ES-I3 (cell line): Measurements from ENCODE around the gene TSC2.

Experiments
- H3K36me3 ChIP-seq: 2 replicates; pipeline ENCODE4 v1.6.1; 2013; ENCODE audit warnings: mild to moderate bottlenecking, low read length, control low read depth, moderate library complexity; ENCODE audit not compliant: insufficient read depth
- H3K4me1 ChIP-seq: 2 replicates; pipeline ENCODE4 v1.6.1; 2013; ENCODE audit warnings: mild to moderate bottlenecking, control low read depth, low read length; ENCODE audit not compliant: insufficient read depth
- H3K9ac ChIP-seq: 2 replicates; pipeline ENCODE4 v1.6.1; 2013; ENCODE audit warnings: low read depth, mild to moderate bottlenecking, low read length, moderate library complexity
- H3K9me3 ChIP-seq: 2 replicates; pipeline ENCODE4 v1.6.1; 2013; ENCODE audit warnings: mild to moderate bottlenecking, low read length, moderate library complexity; ENCODE audit not compliant: control insufficient read depth, insufficient read depth

TSC2 gene

DNA sequence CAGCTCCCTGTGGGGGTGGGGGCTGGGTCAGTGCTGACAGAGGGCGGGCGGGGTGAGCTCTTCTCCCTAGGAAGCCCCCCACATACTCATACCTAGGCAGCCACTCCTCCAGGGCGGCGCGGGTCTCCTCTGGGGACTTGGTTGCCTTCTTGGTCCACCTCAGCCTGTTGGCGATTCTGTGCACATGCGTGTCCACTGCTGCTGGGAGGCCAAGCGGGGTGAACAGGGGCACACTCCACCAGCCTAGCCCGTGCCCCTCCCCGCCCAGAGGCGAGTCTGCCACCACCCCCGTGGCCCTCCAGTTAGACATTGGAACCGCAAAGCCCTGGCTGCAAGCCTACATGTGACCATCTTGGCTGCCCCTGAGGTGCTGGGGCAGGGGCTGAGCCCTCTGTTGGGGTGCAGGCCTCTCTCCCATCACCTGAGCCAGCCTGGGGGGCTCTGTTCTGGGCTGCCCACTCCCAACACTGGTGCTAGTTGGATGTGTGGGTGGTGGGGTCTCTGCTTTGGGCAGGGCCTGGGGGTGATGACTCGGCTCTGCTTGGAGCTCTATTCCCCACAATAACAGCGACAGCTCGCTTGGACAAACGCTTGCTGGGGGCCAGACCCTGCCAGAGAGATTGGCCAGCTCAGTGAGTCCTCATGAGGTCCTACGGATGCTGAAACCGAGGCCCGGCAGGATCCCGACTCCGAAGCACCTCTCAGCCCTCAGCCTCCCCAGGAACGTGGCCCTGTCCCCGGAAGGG, 7.6 kb upstream of the TSC2 start:
- H3K9ac ChIP-seq = no peak overlapping the region

DNA sequence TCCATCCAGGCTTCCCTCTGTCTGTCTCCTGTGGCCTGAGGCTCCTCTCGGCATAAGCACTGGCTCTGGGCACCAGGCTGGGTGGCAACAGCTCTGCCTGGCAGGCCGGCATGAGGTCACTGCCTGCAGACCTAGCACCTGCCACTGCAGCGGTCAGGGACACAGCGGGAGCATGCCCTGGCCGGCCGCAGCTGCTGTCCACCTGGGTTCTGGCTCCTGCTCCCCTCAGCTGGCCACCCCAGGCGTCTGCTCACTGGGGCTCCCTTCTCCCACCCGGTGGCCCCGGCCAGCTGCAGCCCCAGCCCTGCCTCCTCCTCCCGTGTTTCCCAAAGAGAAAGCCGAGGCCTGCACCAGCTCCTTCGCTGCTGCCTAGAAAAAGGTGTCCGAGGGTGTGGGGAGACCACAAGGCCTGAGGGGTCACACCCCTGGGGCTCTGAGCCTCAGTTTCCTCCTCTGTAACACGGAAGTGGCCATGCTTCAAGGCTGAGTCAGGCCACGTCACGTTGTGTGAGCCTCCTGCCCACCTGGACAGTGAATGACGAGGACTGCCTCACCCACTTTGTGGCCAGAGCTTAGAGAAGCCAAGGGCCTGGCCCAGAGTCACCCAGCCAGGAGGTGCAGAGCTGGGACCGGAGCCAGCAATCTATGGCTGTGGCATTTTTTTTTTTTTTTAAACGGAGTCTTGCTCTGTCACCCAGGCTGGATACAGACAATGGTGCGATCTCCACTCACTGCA, 6.8 kb upstream of the TSC2 start:
- H3K36me3 ChIP-seq = no peaks in the 10 kb centered on the region
- no peaks in the 10 kb centered on the region for H3K9me3 ChIP-seq
- H3K4me1 ChIP-seq = no peaks in the 10 kb centered on the region; the same call in 1 of the 2 replicates
- H3K9ac ChIP-seq = no peak overlapping the region

More for the DNA sequence above, 7.6 kb upstream of the TSC2 start:
- H3K9me3 ChIP-seq = no peaks in the 10 kb centered on the region
- no peaks in the 10 kb centered on the region; the same call in 1 of the 2 replicates for H3K4me1 ChIP-seq
- H3K36me3 ChIP-seq = no peaks in the 10 kb centered on the region

DNA sequence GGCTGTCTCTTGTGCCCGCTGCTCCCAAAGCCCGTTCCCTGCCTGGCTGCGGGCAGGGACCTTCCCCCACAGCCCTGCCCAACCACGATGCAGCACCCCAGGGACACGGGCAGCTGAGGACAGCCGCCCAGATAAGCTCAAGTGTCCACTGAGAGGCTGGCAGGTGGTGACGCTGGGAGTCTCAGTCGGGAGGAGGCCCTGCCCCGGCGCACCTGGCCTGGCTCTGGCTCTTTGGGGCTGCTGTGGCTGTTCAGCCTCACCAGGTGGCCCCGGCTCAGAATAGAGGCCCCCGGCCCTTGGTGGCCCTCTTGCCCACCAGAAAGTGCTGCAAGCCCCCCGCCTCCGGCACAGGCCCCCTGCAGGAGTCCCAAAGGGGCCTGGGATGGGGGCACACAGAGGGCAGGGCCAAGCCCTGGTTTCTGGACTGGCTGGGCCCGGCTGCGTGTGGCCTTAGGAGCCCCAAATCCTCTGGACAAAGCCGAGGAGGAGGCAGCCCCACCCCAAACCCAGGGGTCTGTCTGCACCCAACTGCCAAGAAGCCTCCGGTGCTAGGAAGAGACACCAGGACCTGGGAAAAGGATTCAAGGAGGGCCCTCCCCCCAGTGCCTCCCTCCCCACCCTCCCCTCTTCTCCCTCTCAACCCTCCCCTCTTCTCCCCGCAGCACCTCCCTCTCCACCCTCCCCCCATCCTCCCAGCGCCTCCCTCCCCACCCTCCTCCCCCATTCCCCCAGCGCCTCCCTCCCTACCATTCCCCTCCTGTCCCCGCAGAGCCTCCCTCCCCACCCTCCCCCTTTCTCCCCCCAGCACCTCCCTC, 5.4 kb upstream of the TSC2 start:
- Histone ChIP-seq H3K9me3 (no peaks in the 10 kb centered on the region), H3K36me3 (no peaks in the 10 kb centered on the region), H3K9ac (no peak overlapping the region), H3K4me1 (no peaks in the 10 kb centered on the region; the same call in 1 of the 2 replicates)

DNA sequence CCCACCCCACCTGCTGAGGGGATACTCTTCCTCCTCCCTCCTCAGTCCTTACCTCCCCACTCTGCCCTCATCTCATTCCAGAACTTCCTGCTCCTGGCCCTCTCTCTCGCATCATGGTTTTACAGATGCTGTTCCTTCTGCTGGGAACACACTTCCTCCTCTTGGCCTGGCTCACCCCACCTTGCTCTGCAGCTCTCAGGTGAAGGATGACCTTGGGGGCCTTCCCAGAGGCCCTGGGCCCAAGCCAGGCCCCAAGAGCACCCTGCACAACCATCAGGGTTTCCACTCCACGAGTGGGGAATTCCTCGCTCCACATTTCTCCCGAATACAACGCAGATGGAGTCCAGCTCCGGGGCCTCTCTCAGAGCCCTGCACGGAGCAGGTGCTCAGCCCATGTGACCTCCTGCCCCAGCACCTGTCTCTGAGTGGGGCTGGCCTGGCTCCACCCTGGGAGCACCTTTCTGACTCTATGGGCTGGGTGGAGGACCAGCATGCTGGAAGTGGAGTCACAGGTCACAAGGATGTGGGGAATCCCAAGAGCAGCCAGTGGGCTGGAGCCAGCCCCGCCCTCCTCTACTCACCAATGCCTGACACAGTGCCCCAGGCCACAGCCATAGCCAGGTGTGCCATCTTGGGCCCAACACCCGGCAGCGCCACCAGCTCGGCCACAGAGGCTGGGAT, 4.7 kb upstream of the TSC2 start:
- no peaks in the 10 kb centered on the region for H3K36me3 ChIP-seq
- no peaks in the 10 kb centered on the region for H3K9me3 ChIP-seq
- H3K4me1 ChIP-seq = no peaks in the 10 kb centered on the region; the same call in 1 of the 2 replicates
- H3K9ac ChIP-seq = no peak overlapping the region

DNA sequence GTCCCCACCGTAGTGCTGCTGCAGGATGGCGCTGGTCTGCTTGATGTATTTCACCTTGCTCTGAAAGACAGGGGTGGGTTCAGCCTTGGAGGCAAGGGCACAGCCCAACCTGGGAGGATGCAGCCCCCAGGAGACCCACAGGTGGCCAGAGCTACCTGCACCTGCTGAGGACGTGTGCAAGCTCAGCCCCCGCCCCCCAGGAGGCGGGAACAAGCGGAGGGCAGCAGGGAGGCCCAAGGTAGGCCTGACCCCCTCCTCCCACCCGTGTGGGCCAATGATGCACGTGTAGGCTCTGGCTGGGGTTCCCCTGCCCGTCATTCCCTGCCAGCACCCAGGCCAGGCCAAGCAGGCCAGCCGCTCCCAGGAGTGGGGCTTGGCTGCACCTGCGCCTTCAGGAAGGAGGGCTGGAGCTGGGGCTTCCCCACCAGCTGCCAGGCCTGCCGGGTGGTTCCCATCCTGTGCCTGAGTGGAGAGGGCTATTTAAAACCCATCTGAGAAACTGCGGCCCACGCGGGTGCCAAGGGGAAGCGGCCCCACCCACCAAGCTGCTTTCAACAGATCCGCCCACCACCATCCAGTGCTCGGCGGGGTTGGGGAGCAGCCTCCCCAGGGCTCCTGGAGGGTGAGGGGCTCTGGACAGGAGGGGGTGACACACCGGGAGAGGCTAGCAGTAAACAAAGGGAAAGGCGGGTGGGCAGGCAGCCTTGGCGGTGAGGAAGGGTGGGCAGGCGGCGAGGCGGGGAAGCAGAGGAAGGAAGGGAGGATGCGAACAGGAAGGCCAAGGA, 3.9 kb upstream of the TSC2 start:
- Histone ChIP-seq H3K4me1 (peaks cover 5% of the 10 kb centered on the region), H3K9ac (no peak overlapping the region), H3K9me3 (no peaks in the 10 kb centered on the region), H3K36me3 (no peaks in the 10 kb centered on the region)

DNA sequence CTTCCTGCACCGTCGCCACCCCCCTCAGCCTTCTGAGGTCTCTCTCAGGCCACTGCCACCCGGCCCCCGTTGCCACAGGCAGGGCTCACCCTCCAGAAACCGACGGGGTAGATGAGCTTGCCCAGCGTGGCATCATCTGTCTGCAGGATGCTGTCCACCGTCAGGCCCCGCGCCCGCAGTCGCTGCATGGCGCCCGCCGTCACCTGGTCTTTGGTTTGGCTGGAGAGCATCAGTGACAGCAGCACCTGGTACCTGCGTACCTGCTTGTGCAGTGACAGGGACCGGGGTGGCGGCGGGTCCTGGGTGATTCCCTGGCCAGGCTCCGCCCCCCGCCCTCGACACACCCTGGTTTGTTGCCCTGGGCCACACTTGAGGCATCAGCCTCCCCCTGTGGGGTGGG, 3.2 kb upstream of the TSC2 start:
- Histone ChIP-seq H3K9ac (no peak overlapping the region), H3K9me3 (no peaks in the 10 kb centered on the region), H3K4me1 (peaks cover 6% of the 10 kb centered on the region), H3K36me3 (no peaks in the 10 kb centered on the region)

DNA sequence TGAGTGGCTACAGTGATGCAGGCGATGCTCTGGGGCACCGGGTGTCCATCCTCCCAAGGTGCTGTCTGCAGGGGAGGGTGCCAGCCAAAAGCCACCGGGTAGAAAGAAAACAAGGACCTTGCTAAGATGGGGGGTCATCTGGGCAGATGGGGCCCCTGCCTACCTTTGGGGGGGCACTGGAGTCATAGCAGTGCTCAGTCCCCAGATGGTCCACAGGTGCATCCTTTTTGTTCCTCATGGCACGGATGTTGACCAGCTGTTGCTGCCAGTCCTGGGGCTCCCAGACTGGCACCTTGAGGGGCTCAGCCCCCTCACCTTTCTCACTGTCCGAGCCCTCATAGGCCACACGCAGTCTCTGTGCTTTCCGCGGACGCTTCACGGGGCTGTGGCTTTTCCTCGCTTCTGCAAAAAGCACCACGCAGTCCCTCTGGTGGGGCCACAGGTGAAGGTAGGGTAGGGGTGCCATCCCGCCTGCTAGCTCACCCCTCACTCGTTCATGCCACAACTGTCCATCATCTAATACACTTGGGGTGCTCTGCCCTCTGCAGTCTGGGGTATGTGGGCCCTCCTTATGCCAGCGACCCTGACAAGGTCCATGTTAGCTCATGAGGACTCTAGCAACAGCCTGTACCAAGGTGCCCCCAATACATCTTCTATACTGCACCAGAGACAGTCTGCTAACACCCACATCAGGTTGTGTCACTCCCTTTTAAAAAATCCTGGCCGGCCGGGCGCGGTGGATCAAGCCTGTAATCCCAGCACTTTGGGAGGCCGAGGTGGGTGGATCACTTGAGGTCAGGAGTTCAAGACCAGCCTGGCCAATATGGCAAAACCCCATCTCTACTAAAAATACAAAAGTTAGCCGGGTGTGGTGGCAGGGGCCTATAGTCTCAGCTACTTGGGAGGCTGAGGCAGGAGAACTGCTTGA, 1.6 kb upstream of the TSC2 start:
- Histone ChIP-seq H3K9ac (no peak overlapping the region), H3K9me3 (no peaks in the 10 kb centered on the region), H3K4me1 (peaks cover 6% of the 10 kb centered on the region)

DNA sequence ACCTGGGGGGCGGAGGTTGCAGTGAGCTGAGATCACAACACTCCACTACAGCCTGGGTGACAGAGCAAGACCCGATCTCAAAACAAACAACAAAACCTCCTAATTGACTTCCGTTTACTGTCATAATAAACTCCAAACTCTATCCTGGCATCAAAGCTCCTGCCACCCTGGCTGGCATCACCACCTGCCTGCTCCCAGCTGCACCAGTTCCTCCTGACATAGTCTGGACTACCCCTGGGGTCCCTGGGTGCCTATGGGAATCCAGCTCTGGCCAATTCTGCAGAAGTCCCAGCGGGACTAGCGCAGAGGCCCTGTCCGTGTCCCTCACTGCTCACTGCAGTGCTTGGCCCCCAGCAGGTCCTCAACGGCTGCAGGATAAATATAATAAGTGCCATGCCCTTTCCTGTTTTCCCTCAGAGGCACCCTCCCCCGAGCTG, 874 bp upstream of the TSC2 start:
- peak overlapping the region; percentile 75 for H3K9ac ChIP-seq
- H3K9me3 ChIP-seq = no peaks in the 10 kb centered on the region
- peaks cover 6% of the 10 kb centered on the region for H3K4me1 ChIP-seq
- H3K36me3 ChIP-seq = no peaks in the 10 kb centered on the region

More for the DNA sequence above, 1.6 kb upstream of the TSC2 start:
- no peaks in the 10 kb centered on the region for H3K36me3 ChIP-seq

DNA sequence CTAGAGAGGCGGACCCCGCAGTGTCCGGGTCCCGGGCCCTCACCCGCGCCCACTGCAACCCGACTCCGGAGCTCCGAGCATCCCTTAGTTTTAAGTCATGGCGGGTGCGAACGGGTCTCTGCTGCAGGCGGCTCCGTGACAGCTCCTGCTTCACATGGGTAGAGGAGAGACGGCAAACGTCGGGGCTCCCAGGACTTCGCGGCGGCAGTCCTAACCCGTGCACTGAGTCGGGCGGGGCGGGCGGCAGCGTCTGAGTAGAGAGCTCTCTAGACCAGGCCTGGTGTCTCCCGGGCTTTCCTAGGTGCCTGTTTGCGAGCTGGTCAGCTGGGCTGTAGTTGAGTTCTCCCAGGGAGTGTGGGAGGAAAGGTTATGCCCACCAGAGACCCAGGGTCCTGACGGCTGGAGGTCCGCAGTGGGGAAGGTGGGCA, 345 bp downstream of the TSC2 start:
- Histone ChIP-seq H3K9ac (peak overlapping the region; percentile 75), H3K36me3 (no peaks in the 10 kb centered on the region), H3K9me3 (no peaks in the 10 kb centered on the region), H3K4me1 (peaks cover 6% of the 10 kb centered on the region)

DNA sequence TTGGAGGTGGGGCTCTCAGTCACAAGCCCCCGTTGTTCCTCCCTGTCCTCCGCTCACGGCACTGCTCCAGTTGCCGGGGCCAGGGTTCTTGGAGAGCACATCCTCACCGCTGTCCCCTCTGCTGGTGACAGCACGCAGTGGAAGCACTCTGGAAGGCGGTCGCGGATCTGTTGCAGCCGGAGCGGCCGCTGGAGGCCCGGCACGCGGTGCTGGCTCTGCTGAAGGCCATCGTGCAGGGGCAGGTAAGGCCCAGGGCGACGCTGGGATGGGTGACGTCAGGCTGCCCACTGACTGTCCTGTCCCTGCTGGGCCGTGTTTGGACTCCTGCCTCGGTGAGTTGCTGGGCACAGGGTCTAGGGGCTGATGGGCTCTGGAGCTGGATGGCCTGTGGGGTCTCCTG, 5.4 kb downstream of the TSC2 start:
- Histone ChIP-seq H3K4me1 (peaks cover 6% of the 10 kb centered on the region), H3K9me3 (no peaks in the 10 kb centered on the region), H3K36me3 (no peaks in the 10 kb centered on the region), H3K9ac (no peak overlapping the region)

DNA sequence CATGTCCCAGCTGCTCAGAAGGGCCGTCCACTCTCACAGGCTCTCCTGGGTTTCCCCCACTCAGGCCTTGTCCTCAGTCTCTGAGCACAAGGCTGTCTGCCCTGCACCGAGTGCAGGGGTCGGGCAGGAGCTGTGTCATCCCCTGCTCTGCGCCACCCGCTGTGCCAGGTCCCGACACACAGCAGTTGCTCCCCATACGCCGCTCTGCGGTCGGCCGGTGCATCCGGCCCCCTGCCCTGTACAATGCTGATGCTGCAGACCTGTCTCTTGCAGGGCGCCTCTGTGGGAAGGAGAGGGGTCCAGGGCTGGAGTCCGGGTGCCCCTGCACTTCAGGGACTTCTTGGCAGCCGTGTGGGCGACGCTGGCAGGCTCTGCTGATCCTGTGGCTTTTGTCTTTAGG, 6.1 kb downstream of the TSC2 start:
- no peaks in the 10 kb centered on the region for H3K9me3 ChIP-seq
- no peaks in the 10 kb centered on the region; the same call in 1 of the 2 replicates for H3K36me3 ChIP-seq
- no peak overlapping the region for H3K9ac ChIP-seq
- H3K4me1 ChIP-seq = peaks cover under 1% of the 10 kb centered on the region; the same call in 1 of the 2 replicates

DNA sequence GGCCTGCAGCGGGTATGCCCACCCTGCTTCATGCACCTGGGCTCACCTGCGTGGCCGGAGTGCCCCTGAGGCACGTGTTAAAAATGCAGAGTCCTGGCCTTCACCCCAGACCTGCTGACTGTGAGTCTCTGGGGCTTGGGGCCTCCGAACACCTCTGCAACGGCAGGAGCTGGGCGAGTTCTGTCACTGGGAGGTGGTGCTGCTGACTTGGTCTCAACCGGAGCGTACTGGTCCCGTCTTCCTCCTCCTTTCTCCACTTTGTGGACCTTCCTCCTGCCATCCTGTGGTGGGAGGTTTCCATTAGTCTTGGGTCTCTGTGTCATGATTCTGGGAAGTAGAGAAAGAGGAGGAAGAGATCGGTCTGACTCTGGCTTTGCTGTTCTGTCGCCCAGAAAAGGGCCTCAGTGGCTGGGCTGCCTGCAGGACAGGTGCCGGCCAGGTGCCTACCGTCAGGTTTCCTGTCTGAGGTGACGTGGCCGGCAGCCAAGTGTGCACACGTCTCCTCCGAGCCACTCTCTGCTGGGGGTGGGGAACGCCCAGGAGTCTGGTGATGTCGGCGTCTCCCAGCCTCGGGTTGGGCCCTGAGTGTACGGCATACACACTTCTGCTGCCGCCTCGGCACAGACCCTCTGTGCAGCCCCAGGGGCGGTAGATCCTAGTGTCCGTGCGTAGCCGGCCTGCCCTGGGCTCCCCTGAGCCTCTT, 6.9 kb downstream of the TSC2 start:
- Histone ChIP-seq H3K4me1 (no peaks in the 10 kb centered on the region), H3K9me3 (no peaks in the 10 kb centered on the region), H3K9ac (no peak overlapping the region), H3K36me3 (no peaks in the 10 kb centered on the region; the same call in 1 of the 2 replicates)
